Measurements from ENCODE around the gene DDX27. TPM values are rescaled to one million over a fixed set of nuclear protein-coding genes. Genes with fewer than 3 reads are reported as not detected.
A peak's percentile ranks its signal among the peaks of the same experiment; 100 is the strongest.
"Not testable (repeated sequence)": the region's sequence is repeated elsewhere in the genome, so short reads cannot be mapped to it uniquely, and the experiment has no call there.

DDX27 gene
- total and polyA plus RNA-seq, 4 experiments from 2014 or later = 21.6 to 60.4 (median 53.7) TPM

GRCh38 chr20:49186535-49187329 lies 32.5 kb upstream of the DDX27 start:
- H3K27ac ChIP-seq (ENCODE audit: low read depth, low read length) = peak overlapping the region; percentile 75

GRCh38 chr20:49187330-49187850 lies 31.8 kb upstream of the DDX27 start:
- H3K9me3 Mint-ChIP-seq = no peaks in the 10 kb centered on the region
- peaks cover 0 to 21% of the 10 kb centered on the region in 2 donors for H3K36me3 Mint-ChIP-seq
- ChIA-PET POLR2A (ENCODE audit: partially characterized antibody) (interaction anchor here (0.8 to 3.5 kb wide), 12 partner anchors 9 to 92 kb away, joined by 3 to 22 read pairs (median 7); partner anchors contain the start of genes DDX27 and ZNFX1), CTCF (ENCODE audit: partially characterized antibody) (interaction anchor here (1.0 to 4.5 kb wide), 3 partner anchors 30 to 54 kb away, joined by 6 to 32 read pairs (median 23); partner anchors contain the start of gene DDX27)
- H3K27ac Mint-ChIP-seq = peak overlapping the region; percentile 77 to 95 (median 93)
- DNase-seq = peak in 4 of 5 donors; percentile 17 to 26 (median 21)
- H3K27me3 Mint-ChIP-seq = peaks cover 0 to 2% of the 10 kb centered on the region in 2 donors
- Histone ChIP-seq H3K36me3 (ENCODE audit: insufficient read depth, low read length) (no peaks in the 10 kb centered on the region), H3K9me3 (ENCODE audit: control insufficient read depth in 1 of 2, low read length in 2 of 2) (no peaks in the 10 kb centered on the region), H3K27ac (ENCODE audit: low read depth, low read length) (peak overlapping the region; percentile 75), H3K4me1 (ENCODE audit: insufficient read depth, low read length) (peaks cover 43% of the 10 kb centered on the region), H3K4me3 (ENCODE audit: low read length in 2 of 2) (peak overlapping the region; percentile 49 to 82), H3K27me3 (ENCODE audit: insufficient read depth, low read length) (no peaks in the 10 kb centered on the region)
- peaks cover 29 to 52% (median 40%) of the 10 kb centered on the region in 4 donors for H3K4me1 Mint-ChIP-seq
- intact Hi-C loops (cut with micrococcal nuclease) = loop anchor here (2.0 to 5.0 kb wide), 2 partner anchors 35 to 55 kb away; no protein-coding TSS in a partner anchor
- peak overlapping the region; percentile 84 to 96 (median 90) for H3K4me3 Mint-ChIP-seq

More at GRCh38 chr20:49186535-49187329, 32.5 kb upstream of the DDX27 start:
- Histone ChIP-seq H3K36me3 (ENCODE audit: insufficient read depth, low read length) (no peaks in the 10 kb centered on the region), H3K4me1 (ENCODE audit: insufficient read depth, low read length) (peaks cover 50% of the 10 kb centered on the region), H3K9me3 (ENCODE audit: control insufficient read depth in 1 of 2, low read length in 2 of 2) (no peaks in the 10 kb centered on the region), H3K4me3 (ENCODE audit: low read length in 2 of 2) (peak overlapping the region; percentile 49 to 82), H3K27me3 (ENCODE audit: insufficient read depth, low read length) (no peaks in the 10 kb centered on the region)
- CTCF ChIA-PET (ENCODE audit: partially characterized antibody) = interaction anchor here (1.0 to 4.5 kb wide), 3 partner anchors 31 to 53 kb away, joined by 6 to 32 read pairs (median 23); partner anchors contain the start of gene DDX27
- H3K36me3 Mint-ChIP-seq = peaks cover 0 to 21% of the 10 kb centered on the region in 2 donors
- peak overlapping the region; percentile 84 to 96 (median 90) for H3K4me3 Mint-ChIP-seq
- peaks cover 35 to 59% (median 47%) of the 10 kb centered on the region in 4 donors for H3K4me1 Mint-ChIP-seq
- no peaks in the 10 kb centered on the region for H3K9me3 Mint-ChIP-seq
- intact Hi-C loops (cut with micrococcal nuclease) = loop anchor here (2.0 to 5.0 kb wide), 2 partner anchors 34 to 54 kb away; no protein-coding TSS in a partner anchor
- H3K27me3 Mint-ChIP-seq = peaks cover 0 to 2% of the 10 kb centered on the region in 2 donors
- POLR2A ChIA-PET (ENCODE audit: partially characterized antibody) = interaction anchor here (0.6 to 3.5 kb wide), 10 partner anchors 9 to 92 kb away, joined by 3 to 22 read pairs (median 9); partner anchors contain the start of genes DDX27 and ZNFX1
- peak overlapping the region; percentile 77 to 95 (median 93) for H3K27ac Mint-ChIP-seq
- DNase-seq = peak; percentile 60 to 83 (median 68)

- peak within 1 kb of the TSS; percentile 84 to 97 (median 94) for H3K27ac Mint-ChIP-seq
- peaks cover 37% of the 10 kb centered on the region for H3K4me1 ChIP-seq (ENCODE audit: insufficient read depth, low read length)
- POLR2A ChIA-PET (ENCODE audit: partially characterized antibody) = interaction anchor here (1.0 to 3.5 kb wide), 11 partner anchors 12 to 91 kb away, joined by 3 to 22 read pairs (median 7); partner anchors contain the start of genes DDX27 and ZNFX1
- peaks cover 0 to 21% of the 10 kb centered on the region in 2 donors for H3K36me3 Mint-ChIP-seq
- H3K27me3 Mint-ChIP-seq = peaks cover 0 to 2% of the 10 kb centered on the region in 2 donors
- no peaks in the 10 kb centered on the region for H3K36me3 ChIP-seq (ENCODE audit: insufficient read depth, low read length)
- peak within 1 kb of the TSS; percentile 49 to 82 for H3K4me3 ChIP-seq (ENCODE audit: low read length in 2 of 2)
- H3K27me3 ChIP-seq (ENCODE audit: insufficient read depth, low read length) = no peaks in the 10 kb centered on the region
- H3K27ac ChIP-seq (ENCODE audit: low read depth, low read length) = peak within 1 kb of the TSS; percentile 75
- H3K9me3 Mint-ChIP-seq = no peaks in the 10 kb centered on the region
- CTCF ChIA-PET (ENCODE audit: partially characterized antibody) = interaction anchor here (1.0 to 4.5 kb wide), 5 partner anchors 27 to 55 kb away, joined by 3 to 32 read pairs (median 23); partner anchors contain the start of gene DDX27
- H3K4me3 Mint-ChIP-seq = peak within 1 kb of the TSS; percentile 87 to 96 (median 92)
- peak; percentile 91 to 94 (median 92) for DNase-seq
- intact Hi-C loops (cut with micrococcal nuclease) = loop anchor here (1.0 to 5.0 kb wide), 5 partner anchors 31 to 142 kb away; partner anchors contain the start of genes CSE1L, DDX27 and ZNFX1
- no peaks in the 10 kb centered on the region for H3K9me3 ChIP-seq (ENCODE audit: control insufficient read depth in 1 of 2, low read length in 2 of 2)
- peaks cover 27 to 46% (median 34%) of the 10 kb centered on the region in 4 donors for H3K4me1 Mint-ChIP-seq
These were observed 31.2 kb upstream of the DDX27 start, which contains the start of gene STAU1 for GRCh38 chr20:49187851-49188641. TSS of gene STAU1 (minus strand) at chr20:49188334. CDS start at chr20:49166201, 22,133 bp downstream.

GRCh38 chr20:49192944-49193518 lies 26.2 kb upstream of the DDX27 start:
- H3K36me3 Mint-ChIP-seq; H3K27me3 ChIP-seq (ENCODE audit: insufficient read depth, low read length); H3K4me1 Mint-ChIP-seq; H3K9me3 ChIP-seq (ENCODE audit: control insufficient read depth in 1 of 2, low read length in 2 of 2); H3K9me3 Mint-ChIP-seq; H3K4me1 ChIP-seq (ENCODE audit: insufficient read depth, low read length); H3K27me3 Mint-ChIP-seq; H3K36me3 ChIP-seq (ENCODE audit: insufficient read depth, low read length); intact Hi-C loops (cut with micrococcal nuclease); H3K4me3 ChIP-seq (ENCODE audit: low read length in 2 of 2); H3K27ac ChIP-seq (ENCODE audit: low read depth, low read length); H3K4me3 Mint-ChIP-seq; H3K27ac Mint-ChIP-seq; POLR2A ChIA-PET (ENCODE audit: partially characterized antibody); DNase-seq: not testable (repeated sequence)
- CTCF ChIA-PET (ENCODE audit: partially characterized antibody) = interaction anchor here (2.5 kb wide), 1 partner anchor 24 kb away, joined by 12 read pairs; no protein-coding TSS in a partner anchor

- no peak overlapping the region for H3K27ac ChIP-seq (ENCODE audit: low read depth, low read length)
- Mint-ChIP-seq H3K4me1 (no peaks in the 10 kb centered on the region), H3K27ac (no peak overlapping the region), H3K36me3 (no peaks in the 10 kb centered on the region), H3K9me3 (no peaks in the 10 kb centered on the region), H3K27me3 (no peaks in the 10 kb centered on the region), H3K4me3 (no peak overlapping the region)
- intact Hi-C loops (cut with micrococcal nuclease) = no loop called here
- DNase-seq = no peak
- no peaks in the 10 kb centered on the region for H3K4me1 ChIP-seq (ENCODE audit: insufficient read depth, low read length)
- H3K36me3 ChIP-seq (ENCODE audit: insufficient read depth, low read length) = no peaks in the 10 kb centered on the region
- H3K9me3 ChIP-seq (ENCODE audit: control insufficient read depth in 1 of 2, low read length in 2 of 2) = no peaks in the 10 kb centered on the region
- H3K27me3 ChIP-seq (ENCODE audit: insufficient read depth, low read length) = no peaks in the 10 kb centered on the region
- ChIA-PET POLR2A (ENCODE audit: partially characterized antibody) (no interaction called here), CTCF (ENCODE audit: partially characterized antibody) (interaction anchor here (0.5 kb wide), 1 partner anchor 18 kb away, joined by 3 read pairs; no protein-coding TSS in a partner anchor)
- H3K4me3 ChIP-seq (ENCODE audit: low read length in 2 of 2) = no peak overlapping the region
These were observed 19.4 kb upstream of the DDX27 start for GRCh38 chr20:49199729-49200293.

GRCh38 chr20:49203011-49203410 lies 16.2 kb upstream of the DDX27 start:
- Histone ChIP-seq H3K9me3 (ENCODE audit: control insufficient read depth in 1 of 2, low read length in 2 of 2) (no peaks in the 10 kb centered on the region), H3K36me3 (ENCODE audit: insufficient read depth, low read length) (no peaks in the 10 kb centered on the region), H3K4me1 (ENCODE audit: insufficient read depth, low read length) (no peaks in the 10 kb centered on the region), H3K27me3 (ENCODE audit: insufficient read depth, low read length) (no peaks in the 10 kb centered on the region), H3K4me3 (ENCODE audit: low read length in 2 of 2) (no peak overlapping the region), H3K27ac (ENCODE audit: low read depth, low read length) (no peak overlapping the region)
- intact Hi-C loops (cut with micrococcal nuclease) = no loop called here
- DNase-seq = no peak
- Mint-ChIP-seq H3K27ac (no peak overlapping the region), H3K27me3 (no peaks in the 10 kb centered on the region), H3K4me1 (no peaks in the 10 kb centered on the region), H3K36me3 (no peaks in the 10 kb centered on the region), H3K9me3 (no peaks in the 10 kb centered on the region), H3K4me3 (no peak overlapping the region)
- CTCF ChIA-PET (ENCODE audit: partially characterized antibody) = interaction anchor here (0.7 to 2.1 kb wide), 4 partner anchors 12 to 1543 kb away, joined by 3 to 9 read pairs (median 4); no protein-coding TSS in a partner anchor
- POLR2A ChIA-PET (ENCODE audit: partially characterized antibody) = no interaction called here
